Spleen (tissue), 7 donors: ENCODE measurements around the gene NSG2.
"Not testable (repeated sequence)": the region's sequence is repeated elsewhere in the genome, so short reads cannot be mapped to it uniquely, and the experiment has no call there.

ENCODE experiments used
- CTCF ChIP-seq, 11 experiments: fragments of 200-600 bp in 7 of 11; fragments of 450-650 bp in 4 of 11; sonication (generic) in 4 of 11; IDR thresholded peaks in 8 of 11; conservative IDR thresholded peaks in 3 of 11; 1 replicate in 7 of 11; 2 replicates in 4 of 11; pipeline versions ENCODE4 v1.4.0 to v1.8.0; 2016 to 2021; ENCODE audit warnings: antibody characterized with exemption in 11 of 11, inconsistent platforms in 4 of 11, mild to moderate bottlenecking in 1 of 11
- POLR2AphosphoS5 ChIP-seq, 3 donors: sonication (generic); formaldehyde crosslinking; IDR thresholded peaks; one replicate each; pipeline ENCODE4 v1.5.1; 2017; ENCODE audit warnings: antibody characterized with exemption in 3 of 3
- donor health status: DM: no; HTN: no; CAD: no; lungs with moderate emphysema.
- donor health status: DM: no; HTN: no; CAD: no.
- donor health status: DM: no; HTN: no; CAD: no.

GRCh38 chr5:174020069-174020927, 25.2 kb upstream of the NSG2 start:
- TF ChIP-seq CTCF (IDR thresholded peaks at IDR 0.05 in 8 of 11, conservative IDR thresholded peaks at IDR 0.05 in 3 of 11), result peak in 7 of 11 experiments; percentile 11 to 39 (median 34)
- TF ChIP-seq POLR2AphosphoS5 (IDR thresholded peaks at IDR 0.05), result not testable (repeated sequence)
